K562 (cell line): ENCODE measurements around the gene WDR70.

ENCODE experiments used
- MAX ChIP-seq: sonication (generic); formaldehyde crosslinking; IDR thresholded peaks from 2 replicates; pipeline ENCODE4 v1.9.0; 2022; ENCODE audit warnings: mild to moderate bottlenecking, missing genetic modification reagents
- POLR2AphosphoS5 ChIP-seq: IDR thresholded peaks from 2 replicates; pipeline ENCODE4 v1.6.1; 2011; ENCODE audit warnings: mild to moderate bottlenecking, low read depth, low read length, moderate library complexity; ENCODE audit not compliant: control insufficient read depth, insufficient read depth

GRCh38 chr5:37664551-37664950 is 285.4 kb downstream of the WDR70 start:
- TF ChIP-seq MAX (no peak), POLR2AphosphoS5 (no peak)
